ENCODE results near the gene PRG2. TPM values are rescaled to one million over a fixed set of nuclear protein-coding genes. Genes with fewer than 3 reads are reported as not detected.

PRG2 gene
- total and polyA plus RNA-seq, 9 of the 15 experiments (the other 6 are each of a cell fraction or from before 2014, with no cell fraction given) = 1.8 to 78.0 (median 26.6) TPM

GRCh38 chr11:57402188-57403002, 11.9 kb upstream of the PRG2 start (continued):
- TF ChIP-seq SMAD4 (CRISPR knock-in tag; conservative IDR thresholded peaks at IDR 0.05) (peak; percentile 52; the same call in 1 of the 2 replicates), SUPT5H (IDR thresholded peaks at IDR 0.05) (no peak), PML (IDR thresholded peaks at IDR 0.05; ENCODE audit: low read length) (peak; percentile 76; the same call in 1 of the 2 replicates), HNRNPK (IDR thresholded peaks at IDR 0.05; ENCODE audit: low read depth, low read length, poor library complexity, severe bottlenecking) (no peak), PHF20 (IDR thresholded peaks at IDR 0.05; ENCODE audit: partially characterized antibody) (no peak), DNMT1 (IDR thresholded peaks at IDR 0.05) (no peak), ZNF785 (CRISPR knock-in tag; IDR thresholded peaks at IDR 0.05) (no peak), ELF4 (CRISPR knock-in tag; IDR thresholded peaks at IDR 0.05) (no peak), PCBP1 (IDR thresholded peaks at IDR 0.05; ENCODE audit: low read depth, low read length, poor library complexity, severe bottlenecking) (no peak), MCM5 (IDR thresholded peaks at IDR 0.05; ENCODE audit: low read depth) (no peak), DDX20 (tag; IDR thresholded peaks at IDR 0.05; ENCODE audit: low read depth) (no peak), ZBTB2 (IDR thresholded peaks at IDR 0.05) (0 out of 2 replicates have a peak, but pooled peaks have one; percentile 32), ZKSCAN1 (IDR thresholded peaks at IDR 0.05; ENCODE audit: low read depth, low read length) (no peak), STAT5A (IDR thresholded peaks at IDR 0.05; ENCODE audit: borderline replicate concordance, low read length) (peak; percentile 78), CBX2 (IDR thresholded peaks at IDR 0.05; ENCODE audit: insufficient read depth, low read length, poor library complexity, severe bottlenecking) (no peak), U2AF2 (optimal IDR thresholded peaks at IDR 0.05; ENCODE audit: low read depth, low read length) (no peak), NR3C1 (CRISPR knock-in tag; IDR thresholded peaks at IDR 0.05) (no peak), ZNF212 (CRISPR knock-in tag; IDR thresholded peaks at IDR 0.05) (no peak), ATF2 (CRISPR knock-in tag; IDR thresholded peaks at IDR 0.05) (0 out of 2 replicates have a peak, but pooled peaks have one; percentile 49), CHAMP1 (IDR thresholded peaks at IDR 0.05) (no peak), ZFP1 (CRISPR knock-in tag; IDR thresholded peaks at IDR 0.05) (no peak)
- TF ChIP-seq, protein P1, sequence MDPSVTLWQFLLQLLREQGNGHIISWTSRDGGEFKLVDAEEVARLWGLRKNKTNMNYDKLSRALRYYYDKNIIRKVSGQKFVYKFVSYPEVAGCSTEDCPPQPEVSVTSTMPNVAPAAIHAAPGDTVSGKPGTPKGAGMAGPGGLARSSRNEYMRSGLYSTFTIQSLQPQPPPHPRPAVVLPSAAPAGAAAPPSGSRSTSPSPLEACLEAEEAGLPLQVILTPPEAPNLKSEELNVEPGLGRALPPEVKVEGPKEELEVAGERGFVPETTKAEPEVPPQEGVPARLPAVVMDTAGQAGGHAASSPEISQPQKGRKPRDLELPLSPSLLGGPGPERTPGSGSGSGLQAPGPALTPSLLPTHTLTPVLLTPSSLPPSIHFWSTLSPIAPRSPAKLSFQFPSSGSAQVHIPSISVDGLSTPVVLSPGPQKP (CRISPR knock-in tag; IDR thresholded peaks at IDR 0.05) = no peak
- TF ChIP-seq, protein P2, sequence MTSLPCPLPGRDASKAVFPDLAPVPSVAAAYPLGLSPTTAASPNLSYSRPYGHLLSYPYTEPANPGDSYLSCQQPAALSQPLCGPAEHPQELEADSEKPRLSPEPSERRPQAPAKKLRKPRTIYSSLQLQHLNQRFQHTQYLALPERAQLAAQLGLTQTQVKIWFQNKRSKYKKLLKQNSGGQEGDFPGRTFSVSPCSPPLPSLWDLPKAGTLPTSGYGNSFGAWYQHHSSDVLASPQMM (CRISPR knock-in tag; IDR thresholded peaks at IDR 0.05) = no peak

Data from K562 (cell line).